PC-9 (cell line): ENCODE measurements around the gene C14orf119.

Source experiments
- EZH2 ChIP-seq: fragments of 200-600 bp; sonication (generic); IDR thresholded peaks from 2 replicates; pipeline ENCODE4 v1.8.0; 2017; ENCODE audit warnings: antibody characterized with exemption, low read depth
- TF ChIP-seq, protein P1 (sequence below): fragments of 200-600 bp; sonication (generic); conservative IDR thresholded peaks from 2 replicates; pipeline ENCODE4 v1.6.1; 2017; ENCODE audit warnings: mixed run types, antibody characterized with exemption, mild to moderate bottlenecking, moderate library complexity

DNA sequence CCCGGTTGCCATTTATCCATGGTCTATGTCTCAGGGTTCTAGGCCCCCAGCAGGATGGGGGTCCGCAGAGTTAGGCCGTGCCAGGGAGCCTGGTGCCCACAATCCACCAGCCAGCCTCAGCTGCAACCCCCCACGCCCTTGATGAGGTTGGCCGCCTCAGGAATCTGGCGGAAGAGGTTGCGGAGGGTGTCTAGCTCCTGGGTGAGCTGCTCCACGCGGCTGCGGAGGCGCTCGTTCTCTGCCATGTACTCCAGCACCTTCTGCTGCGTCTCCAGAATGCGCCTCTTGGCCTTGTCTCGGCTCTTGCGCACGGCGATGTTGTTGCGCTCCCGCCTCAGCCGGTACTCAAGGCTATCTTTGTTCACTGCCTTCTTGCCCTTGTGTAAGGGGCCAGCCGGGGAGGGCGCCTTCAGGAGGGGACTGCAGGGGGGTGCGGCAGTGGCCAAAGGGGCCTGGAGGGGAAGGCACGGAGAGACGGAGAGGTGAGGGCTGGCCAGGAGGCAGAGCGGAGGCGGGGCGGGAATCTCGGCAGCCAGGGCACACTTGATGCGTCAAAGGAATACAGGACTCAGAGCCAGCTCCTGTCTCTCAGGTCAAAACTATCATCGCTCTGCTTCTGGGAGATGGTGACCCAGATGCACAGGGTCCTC lies 22.2 kb downstream of the C14orf119 start:
- TF ChIP-seq, protein P1, sequence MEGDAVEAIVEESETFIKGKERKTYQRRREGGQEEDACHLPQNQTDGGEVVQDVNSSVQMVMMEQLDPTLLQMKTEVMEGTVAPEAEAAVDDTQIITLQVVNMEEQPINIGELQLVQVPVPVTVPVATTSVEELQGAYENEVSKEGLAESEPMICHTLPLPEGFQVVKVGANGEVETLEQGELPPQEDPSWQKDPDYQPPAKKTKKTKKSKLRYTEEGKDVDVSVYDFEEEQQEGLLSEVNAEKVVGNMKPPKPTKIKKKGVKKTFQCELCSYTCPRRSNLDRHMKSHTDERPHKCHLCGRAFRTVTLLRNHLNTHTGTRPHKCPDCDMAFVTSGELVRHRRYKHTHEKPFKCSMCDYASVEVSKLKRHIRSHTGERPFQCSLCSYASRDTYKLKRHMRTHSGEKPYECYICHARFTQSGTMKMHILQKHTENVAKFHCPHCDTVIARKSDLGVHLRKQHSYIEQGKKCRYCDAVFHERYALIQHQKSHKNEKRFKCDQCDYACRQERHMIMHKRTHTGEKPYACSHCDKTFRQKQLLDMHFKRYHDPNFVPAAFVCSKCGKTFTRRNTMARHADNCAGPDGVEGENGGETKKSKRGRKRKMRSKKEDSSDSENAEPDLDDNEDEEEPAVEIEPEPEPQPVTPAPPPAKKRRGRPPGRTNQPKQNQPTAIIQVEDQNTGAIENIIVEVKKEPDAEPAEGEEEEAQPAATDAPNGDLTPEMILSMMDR: no peak
- TF ChIP-seq EZH2: no peak
